Coronary artery (tissue), 2 donors: ENCODE results near the gene PAEP.

Experiments used
- DNase-seq: peaks from one replicate; pipeline ENCODE4 v3.0.0-alpha.2; 2017; ENCODE audit warnings: low spot score
- H3K27ac ChIP-seq, 2 donors: fragments of 200-600 bp; sonication (generic); one replicate each; pipeline ENCODE4 v1.5.1; 2016 to 2019
- H3K4me3 ChIP-seq: fragments of 200-600 bp; sonication (generic); 2 replicates; pipeline ENCODE4 v1.5.1; 2016; ENCODE audit warnings: mild to moderate bottlenecking, moderate library complexity
- CTCF ChIP-seq: fragments of 200-600 bp; sonication (generic); IDR thresholded peaks from one replicate; pipeline ENCODE4 v1.5.1; 2019; ENCODE audit warnings: antibody characterized with exemption

The PAEP gene

GRCh38 chr9:135577256-135577655, 15.7 kb downstream of the PAEP start:
- Histone ChIP-seq H3K27ac (no peak overlapping the region), H3K4me3 (no peak overlapping the region)
- DNase-seq, result no peak
- TF ChIP-seq CTCF, result no peak

- Histone ChIP-seq H3K4me3 (no peak overlapping the region), H3K27ac (no peak overlapping the region)
- no peak for TF ChIP-seq CTCF
- no peak for DNase-seq
Measured at GRCh38 chr9:135579356-135579755, 17.8 kb downstream of the PAEP start.

- H3K4me3 ChIP-seq, result no peak overlapping the region
- no peak overlapping the region for H3K27ac ChIP-seq
- DNase-seq, result no peak
- no peak for TF ChIP-seq CTCF
Measured at GRCh38 chr9:135579889-135580660, 18.5 kb downstream of the PAEP start.

GRCh38 chr9:135580664-135581380, 19.3 kb downstream of the PAEP start:
- Histone ChIP-seq H3K4me3 (no peak overlapping the region), H3K27ac (no peak overlapping the region)
- DNase-seq, result no peak
- no peak for TF ChIP-seq CTCF

- Histone ChIP-seq H3K27ac (no peak overlapping the region), H3K4me3 (no peak overlapping the region)
- DNase-seq, result no peak
- no peak for TF ChIP-seq CTCF
Measured at GRCh38 chr9:135581636-135582426, 20.3 kb downstream of the PAEP start.

- Histone ChIP-seq H3K27ac (no peak overlapping the region), H3K4me3 (no peak overlapping the region)
- TF ChIP-seq CTCF, result no peak
- no peak for DNase-seq
Measured at GRCh38 chr9:135582541-135582940, 21.0 kb downstream of the PAEP start.
